ENCODE data around the gene IER2.

IER2 gene

DNA sequence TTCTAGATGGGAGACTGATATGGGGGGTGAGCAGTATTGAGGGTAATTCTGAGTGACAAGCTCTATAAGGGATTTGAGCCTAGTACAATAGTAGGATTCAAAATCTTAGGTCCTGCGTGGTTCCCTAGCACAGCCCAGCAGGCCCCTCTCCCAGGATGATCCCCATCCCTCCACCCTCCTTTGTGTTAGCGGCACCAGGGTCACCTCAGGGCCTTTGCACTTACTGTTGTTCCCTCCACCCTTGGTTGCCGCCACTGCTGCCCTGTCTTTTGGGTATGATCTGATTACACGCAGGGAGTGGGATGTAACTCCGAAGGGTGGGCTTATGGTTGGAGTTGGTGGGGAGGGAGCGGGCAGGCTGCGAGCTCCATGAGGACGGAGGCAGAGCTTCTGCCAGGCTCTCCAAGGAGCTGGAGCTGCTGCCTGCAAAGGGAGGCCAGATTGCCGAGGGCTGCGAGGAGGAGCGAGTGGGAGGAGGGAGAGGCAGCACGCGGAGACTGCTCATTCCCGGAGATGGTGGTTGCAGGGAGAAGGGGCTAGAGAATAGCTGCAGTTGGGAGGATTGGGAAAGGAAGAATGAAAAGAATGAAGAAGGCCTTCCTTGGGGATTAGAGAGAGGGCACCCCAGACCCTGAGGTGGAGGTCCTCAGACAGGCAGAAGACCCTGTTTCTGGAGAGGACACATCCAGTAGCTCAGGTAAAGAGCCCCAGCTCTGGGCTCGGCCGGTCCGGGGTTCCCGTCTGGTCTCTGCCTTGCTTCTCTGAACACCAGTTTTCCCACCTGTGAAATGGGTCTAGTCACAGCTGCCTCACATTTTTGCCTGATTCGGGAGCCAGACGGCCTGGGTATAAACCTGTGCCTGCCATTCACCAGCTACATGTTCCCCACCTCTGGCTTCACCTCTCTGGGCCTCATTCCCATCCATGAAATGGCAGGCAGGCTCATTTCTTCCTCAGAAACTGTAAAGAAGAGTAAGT lies 26.9 kb upstream of the IER2 start:
- peaks cover 10% of the 10 kb centered on the region for H3K4me1 ChIP-seq (ENCODE audit: insufficient read depth, low read length)
- peaks cover 19% of the 10 kb centered on the region for H3K36me3 ChIP-seq (ENCODE audit: insufficient read depth, low read length)

DNA sequence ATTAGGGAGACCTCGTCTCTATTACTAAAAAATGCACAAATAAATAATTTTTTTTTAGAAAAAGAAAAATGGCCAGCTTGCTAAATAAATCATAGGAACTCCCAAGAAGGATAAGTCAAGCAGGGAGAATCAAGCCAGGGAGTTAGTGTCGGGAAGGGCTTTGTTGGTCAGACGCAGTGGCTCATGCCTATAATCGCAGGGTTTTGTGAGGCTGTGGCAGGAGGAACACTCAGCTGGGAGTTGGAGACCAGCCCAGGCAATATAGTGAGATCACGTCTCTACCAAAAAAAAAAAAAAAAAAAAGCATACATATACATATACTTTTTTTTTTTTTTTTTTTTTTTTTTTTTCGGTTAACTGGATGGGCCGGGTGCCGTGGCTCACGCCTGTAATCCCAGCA lies 23.2 kb upstream of the IER2 start:
- H2AFZ ChIP-seq (ENCODE audit: low read depth, low read length): no peak overlapping the region
- H3K4me1 ChIP-seq (ENCODE audit: insufficient read depth, low read length): no peaks in the 10 kb centered on the region
- no peaks in the 10 kb centered on the region for H3K9me3 ChIP-seq (ENCODE audit: low read length)
- peaks cover 9% of the 10 kb centered on the region for H3K36me3 ChIP-seq (ENCODE audit: insufficient read depth, low read length)
- H3K27me3 ChIP-seq (ENCODE audit: insufficient read depth, low read length): no peaks in the 10 kb centered on the region
- H3K4me3 ChIP-seq (ENCODE audit: low read length): no peak overlapping the region

More for the DNA sequence above, 26.9 kb upstream of the IER2 start:
- no peak overlapping the region for H2AFZ ChIP-seq (ENCODE audit: low read depth, low read length)
- H3K4me3 ChIP-seq (ENCODE audit: low read length): no peak overlapping the region
- H3K9me3 ChIP-seq (ENCODE audit: low read length): no peaks in the 10 kb centered on the region
- H3K27me3 ChIP-seq (ENCODE audit: insufficient read depth, low read length): no peaks in the 10 kb centered on the region

DNA sequence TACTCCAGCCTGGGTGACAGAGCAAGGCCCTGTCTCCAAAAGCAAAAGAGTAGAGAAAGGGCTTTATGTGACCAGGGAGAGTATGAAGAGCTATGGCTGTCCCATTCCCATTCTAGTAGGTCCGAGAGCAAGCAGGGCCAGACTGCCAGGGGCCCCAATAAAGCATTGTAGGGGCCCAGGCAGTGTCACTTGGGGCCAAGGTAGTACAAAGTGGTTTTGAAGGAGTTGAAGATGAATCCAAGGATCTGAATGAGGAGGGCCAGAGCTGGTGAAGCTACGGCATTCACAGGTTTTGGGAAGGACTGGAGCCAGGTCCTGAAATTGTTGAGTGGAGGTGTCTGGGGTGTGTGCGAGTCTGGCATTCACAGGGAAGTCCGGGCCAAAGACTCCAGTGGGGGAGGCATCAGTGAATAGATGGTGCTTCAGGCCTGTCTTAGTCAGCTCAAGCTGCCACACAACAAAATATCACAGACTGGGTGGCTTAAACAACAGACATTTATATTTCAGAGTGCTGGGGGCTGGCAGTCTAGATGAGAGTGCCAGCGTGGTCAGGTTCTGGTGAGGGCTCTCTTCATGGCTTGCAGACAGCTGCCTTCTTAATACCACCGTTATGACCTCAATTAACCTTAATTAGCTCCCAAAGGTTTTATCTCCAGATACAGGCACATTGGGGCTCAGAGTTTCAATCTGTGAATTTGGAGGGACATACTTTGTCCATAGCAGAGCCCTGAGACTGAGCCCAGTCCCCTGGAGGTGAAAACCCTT lies 22.2 kb upstream of the IER2 start:
- Histone ChIP-seq H3K4me1 (ENCODE audit: insufficient read depth, low read length) (no peaks in the 10 kb centered on the region), H3K9me3 (ENCODE audit: low read length) (no peaks in the 10 kb centered on the region), H2AFZ (ENCODE audit: low read depth, low read length) (no peak overlapping the region), H3K27me3 (ENCODE audit: insufficient read depth, low read length) (no peaks in the 10 kb centered on the region), H3K36me3 (ENCODE audit: insufficient read depth, low read length) (peaks cover 8% of the 10 kb centered on the region), H3K4me3 (ENCODE audit: low read length) (no peak overlapping the region)

DNA sequence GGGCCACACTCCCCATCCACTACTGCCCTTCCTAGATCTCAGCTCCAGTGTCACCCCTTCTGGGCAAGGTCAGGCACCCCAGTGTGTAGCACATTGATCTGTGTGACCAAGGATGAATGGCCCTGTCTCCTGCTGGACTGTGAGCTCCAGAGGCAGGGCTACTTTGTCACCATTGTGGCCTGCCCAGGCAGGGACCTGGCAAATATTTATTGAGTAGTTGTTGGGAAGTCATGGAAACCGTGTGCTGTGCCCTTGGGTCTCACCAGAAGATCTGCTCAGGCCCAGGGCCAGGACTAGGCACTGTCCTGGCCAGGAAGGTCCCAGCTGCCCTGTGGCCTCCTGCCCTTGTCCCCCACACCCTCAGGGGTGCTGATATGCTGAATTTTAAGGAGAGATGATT lies 21.6 kb upstream of the IER2 start:
- Histone ChIP-seq H3K4me1 (ENCODE audit: insufficient read depth, low read length) (no peaks in the 10 kb centered on the region), H3K36me3 (ENCODE audit: insufficient read depth, low read length) (peaks cover 7% of the 10 kb centered on the region), H2AFZ (ENCODE audit: low read depth, low read length) (no peak overlapping the region), H3K9me3 (ENCODE audit: low read length) (no peaks in the 10 kb centered on the region), H3K4me3 (ENCODE audit: low read length) (no peak overlapping the region), H3K27me3 (ENCODE audit: insufficient read depth, low read length) (no peaks in the 10 kb centered on the region)

DNA sequence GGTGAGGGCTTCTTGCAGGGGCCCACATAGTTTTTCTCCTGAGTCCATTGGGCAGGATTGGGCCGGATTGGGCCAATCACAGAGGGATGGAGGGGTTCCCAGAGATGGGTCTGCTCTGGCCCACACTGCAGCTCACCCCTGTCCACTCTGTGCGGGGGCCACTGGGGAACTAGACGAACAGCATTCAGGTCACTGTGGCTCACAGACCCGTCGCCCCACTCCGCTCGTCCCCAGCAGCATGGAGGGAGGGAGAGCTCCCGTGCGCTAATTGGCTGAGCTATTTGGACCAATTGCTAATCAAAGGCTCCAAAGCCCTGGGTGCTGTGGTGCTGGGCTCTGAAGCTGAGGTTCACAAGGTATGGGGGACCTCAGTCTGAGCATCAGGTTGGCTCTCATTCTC lies 20.8 kb upstream of the IER2 start:
- Histone ChIP-seq H3K9me3 (ENCODE audit: low read length) (no peaks in the 10 kb centered on the region), H3K27me3 (ENCODE audit: insufficient read depth, low read length) (no peaks in the 10 kb centered on the region), H3K4me1 (ENCODE audit: insufficient read depth, low read length) (no peaks in the 10 kb centered on the region), H3K36me3 (ENCODE audit: insufficient read depth, low read length) (peaks cover 4% of the 10 kb centered on the region), H2AFZ (ENCODE audit: low read depth, low read length) (no peak overlapping the region), H3K4me3 (ENCODE audit: low read length) (no peak overlapping the region)

DNA sequence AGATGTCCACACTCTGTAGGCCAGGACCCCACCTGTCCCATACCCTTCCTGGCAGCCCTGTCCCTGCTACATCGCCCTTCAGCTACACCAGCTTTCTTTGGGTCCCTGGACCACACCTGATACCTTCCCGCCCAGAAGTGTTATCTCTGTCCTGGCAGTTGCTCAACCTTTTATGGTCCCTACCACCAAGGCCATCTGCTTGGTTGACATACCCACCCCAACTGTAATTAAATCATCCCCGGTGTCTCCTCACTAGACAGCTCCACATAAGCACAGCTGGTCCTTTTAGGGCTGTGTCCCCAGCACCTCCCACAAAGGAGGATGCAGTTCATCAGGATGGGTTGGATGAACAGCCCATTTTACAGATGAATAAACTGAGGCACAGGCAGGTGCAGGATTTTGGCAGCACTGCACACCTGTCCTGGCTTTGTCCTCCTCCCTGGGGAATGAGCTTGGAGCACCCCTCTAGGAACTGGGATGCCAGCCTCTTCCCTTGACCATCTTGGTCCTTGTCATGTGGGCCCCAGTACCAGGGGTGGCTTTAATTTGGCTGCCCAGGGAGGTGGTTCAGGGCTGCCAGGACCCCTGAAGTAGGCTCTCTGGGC lies 19.2 kb upstream of the IER2 start:
- Histone ChIP-seq H3K36me3 (ENCODE audit: insufficient read depth, low read length) (peaks cover 15% of the 10 kb centered on the region), H3K9me3 (ENCODE audit: low read length) (no peaks in the 10 kb centered on the region), H3K4me3 (ENCODE audit: low read length) (no peak overlapping the region), H3K27me3 (ENCODE audit: insufficient read depth, low read length) (no peaks in the 10 kb centered on the region), H3K4me1 (ENCODE audit: insufficient read depth, low read length) (no peaks in the 10 kb centered on the region), H2AFZ (ENCODE audit: low read depth, low read length) (no peak overlapping the region)

DNA sequence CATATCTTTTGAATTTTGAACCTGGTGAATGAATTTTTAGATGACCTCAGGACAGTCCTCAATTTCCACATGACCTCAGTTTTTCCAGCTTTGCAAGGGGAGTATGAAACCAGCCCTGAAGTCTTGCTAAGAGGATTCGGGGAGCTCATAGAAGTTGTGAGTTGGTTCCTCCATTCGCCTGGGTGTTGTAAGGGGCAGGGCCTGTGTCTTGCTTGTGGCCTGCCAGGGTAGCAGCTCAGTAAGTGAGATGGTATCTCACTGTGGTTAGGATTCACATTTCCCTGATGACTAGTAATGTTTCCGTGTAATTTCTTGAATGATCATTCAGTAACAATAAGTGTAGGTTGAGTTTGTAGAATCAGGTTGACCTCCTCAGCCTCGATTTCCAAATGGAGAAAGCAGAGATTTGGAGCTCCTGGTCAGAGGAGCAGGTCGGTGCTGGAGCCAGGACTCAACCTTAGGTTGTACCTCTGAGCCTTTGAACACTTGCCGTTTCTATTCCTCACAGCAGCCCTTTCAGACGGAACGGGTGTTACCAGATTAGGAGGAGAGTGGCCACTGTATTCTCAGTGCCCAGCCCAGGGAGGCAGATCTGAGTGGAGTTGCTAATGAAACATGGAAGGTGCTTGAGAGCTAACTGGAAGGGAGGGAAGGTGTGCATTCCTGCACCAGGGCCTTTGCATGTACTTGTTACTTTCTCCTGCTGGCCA lies 17.6 kb upstream of the IER2 start:
- H3K36me3 ChIP-seq (ENCODE audit: insufficient read depth, low read length): peaks cover 28% of the 10 kb centered on the region
- no peak overlapping the region for H3K4me3 ChIP-seq (ENCODE audit: low read length)
- H3K9me3 ChIP-seq (ENCODE audit: low read length): no peaks in the 10 kb centered on the region
- H2AFZ ChIP-seq (ENCODE audit: low read depth, low read length): no peak overlapping the region
- no peaks in the 10 kb centered on the region for H3K27me3 ChIP-seq (ENCODE audit: insufficient read depth, low read length)
- no peaks in the 10 kb centered on the region for H3K4me1 ChIP-seq (ENCODE audit: insufficient read depth, low read length)

DNA sequence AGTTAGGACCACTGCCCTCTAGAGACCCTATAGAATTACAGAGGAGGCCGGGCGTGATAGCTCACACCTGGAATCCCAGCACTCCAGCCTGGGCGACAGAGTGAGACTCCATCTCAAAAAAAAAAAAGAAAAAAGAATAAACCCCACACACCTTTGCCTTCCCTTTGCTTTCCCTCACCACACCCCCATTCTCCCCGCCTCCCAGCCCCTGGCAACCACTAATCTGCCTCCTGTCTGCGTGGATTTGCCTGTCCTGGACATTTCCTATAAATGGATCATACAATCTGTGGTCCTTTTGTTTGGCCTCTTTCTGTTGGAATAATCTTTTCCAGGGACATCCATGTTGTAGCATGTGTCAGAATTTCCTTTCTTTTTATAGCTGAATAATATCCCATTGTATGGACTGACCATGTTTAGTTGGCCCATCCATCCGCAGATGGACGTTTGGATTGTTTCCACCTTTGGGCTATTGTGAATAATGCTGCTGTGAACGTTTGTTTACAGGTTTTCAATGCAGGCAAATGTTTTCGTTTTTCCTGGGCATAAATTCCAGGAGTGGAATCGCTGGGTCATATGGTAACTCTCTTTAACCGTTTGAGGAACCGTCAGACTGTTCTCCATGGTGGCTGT lies 16.9 kb upstream of the IER2 start:
- H3K27me3 ChIP-seq (ENCODE audit: insufficient read depth, low read length): no peaks in the 10 kb centered on the region
- H2AFZ ChIP-seq (ENCODE audit: low read depth, low read length): no peak overlapping the region
- H3K4me3 ChIP-seq (ENCODE audit: low read length): no peak overlapping the region
- peaks cover 35% of the 10 kb centered on the region for H3K36me3 ChIP-seq (ENCODE audit: insufficient read depth, low read length)
- H3K9me3 ChIP-seq (ENCODE audit: low read length): no peaks in the 10 kb centered on the region
- no peaks in the 10 kb centered on the region for H3K4me1 ChIP-seq (ENCODE audit: insufficient read depth, low read length)

DNA sequence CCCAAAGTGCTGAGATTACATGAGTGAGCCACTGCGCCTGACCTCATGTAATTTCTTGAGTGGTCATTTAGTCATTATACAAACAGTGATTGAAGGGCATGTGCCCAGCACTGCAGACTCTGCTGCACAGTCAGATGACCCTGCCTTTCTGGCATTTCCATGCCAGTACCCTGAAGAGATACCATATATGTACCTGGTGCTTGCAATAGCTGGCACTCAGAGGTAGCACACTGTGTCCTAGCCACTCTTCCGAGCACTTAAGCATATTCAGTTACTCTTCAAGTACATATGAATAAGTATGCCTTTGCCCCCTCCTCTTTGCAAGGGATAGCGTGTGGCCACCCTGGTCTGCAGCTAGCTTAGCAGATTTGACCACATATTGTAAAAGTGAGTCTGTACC lies 15.6 kb upstream of the IER2 start:
- Histone ChIP-seq H3K36me3 (ENCODE audit: insufficient read depth, low read length) (peaks cover 42% of the 10 kb centered on the region), H3K27me3 (ENCODE audit: insufficient read depth, low read length) (no peaks in the 10 kb centered on the region), H3K9me3 (ENCODE audit: low read length) (no peaks in the 10 kb centered on the region), H3K4me3 (ENCODE audit: low read length) (no peak overlapping the region), H3K4me1 (ENCODE audit: insufficient read depth, low read length) (peaks cover 2% of the 10 kb centered on the region), H2AFZ (ENCODE audit: low read depth, low read length) (no peak overlapping the region)

DNA sequence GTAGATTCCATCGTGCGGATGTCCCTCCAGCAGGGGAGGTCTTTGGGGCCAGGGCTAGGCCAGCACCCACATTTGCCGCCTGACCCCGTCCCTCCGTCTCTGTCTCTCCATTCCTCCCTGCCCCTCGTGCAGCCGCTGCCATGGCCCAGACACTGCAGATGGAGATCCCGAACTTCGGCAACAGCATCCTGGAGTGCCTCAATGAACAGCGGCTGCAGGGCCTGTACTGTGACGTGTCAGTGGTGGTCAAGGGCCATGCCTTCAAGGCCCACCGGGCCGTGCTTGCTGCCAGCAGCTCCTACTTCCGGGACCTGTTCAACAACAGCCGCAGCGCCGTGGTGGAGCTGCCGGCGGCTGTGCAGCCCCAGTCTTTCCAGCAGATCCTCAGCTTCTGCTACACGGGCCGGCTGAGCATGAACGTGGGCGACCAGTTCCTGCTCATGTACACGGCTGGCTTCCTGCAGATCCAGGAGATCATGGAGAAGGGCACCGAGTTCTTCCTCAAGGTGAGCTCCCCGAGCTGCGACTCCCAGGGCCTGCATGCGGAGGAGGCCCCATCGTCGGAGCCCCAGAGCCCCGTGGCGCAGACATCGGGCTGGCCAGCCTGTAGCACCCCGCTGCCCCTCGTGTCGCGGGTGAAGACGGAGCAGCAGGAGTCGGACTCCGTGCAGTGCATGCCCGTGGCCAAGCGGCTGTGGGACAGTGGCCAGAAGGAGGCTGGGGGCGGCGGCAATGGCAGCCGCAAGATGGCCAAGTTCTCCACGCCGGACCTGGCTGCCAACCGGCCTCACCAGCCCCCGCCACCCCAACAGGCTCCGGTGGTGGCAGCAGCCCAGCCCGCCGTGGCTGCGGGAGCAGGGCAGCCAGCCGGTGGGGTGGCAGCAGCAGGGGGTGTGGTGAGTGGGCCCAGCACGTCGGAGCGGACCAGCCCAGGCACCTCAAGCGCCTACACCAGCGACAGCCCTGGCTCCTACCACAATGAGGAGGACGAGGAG lies 14.8 kb upstream of the IER2 start:
- H3K9me3 ChIP-seq (ENCODE audit: low read length): no peaks in the 10 kb centered on the region

DNA sequence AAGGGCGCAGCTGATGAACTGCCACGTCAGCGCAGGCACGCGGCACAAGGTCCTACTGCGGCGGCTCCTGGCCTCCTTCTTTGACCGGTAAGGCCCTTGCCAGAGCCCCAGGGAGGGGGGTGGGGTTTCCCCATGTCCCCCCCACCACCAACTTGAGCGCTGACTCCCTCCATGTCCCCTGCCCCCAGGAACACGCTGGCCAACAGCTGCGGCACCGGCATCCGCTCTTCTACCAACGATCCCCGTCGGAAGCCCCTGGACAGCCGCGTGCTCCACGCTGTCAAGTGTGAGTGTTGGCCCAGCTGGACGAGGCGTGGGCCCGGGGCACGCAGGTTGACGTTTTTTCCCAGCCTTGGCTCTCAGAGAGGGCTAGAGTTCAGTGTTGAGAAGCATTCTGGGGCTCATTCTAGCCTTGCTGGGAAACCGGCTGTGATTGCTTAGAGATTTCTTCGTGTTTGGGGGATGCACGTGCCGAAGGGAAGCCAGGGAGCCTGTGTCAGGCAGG lies 12.9 kb upstream of the IER2 start:
- peaks cover 2% of the 10 kb centered on the region for H3K4me1 ChIP-seq (ENCODE audit: insufficient read depth, low read length)
- no peaks in the 10 kb centered on the region for H3K9me3 ChIP-seq (ENCODE audit: low read length)
- H3K4me3 ChIP-seq (ENCODE audit: low read length): no peak overlapping the region
- H2AFZ ChIP-seq (ENCODE audit: low read depth, low read length): no peak overlapping the region
- H3K36me3 ChIP-seq (ENCODE audit: insufficient read depth, low read length): peaks cover 42% of the 10 kb centered on the region
- no peaks in the 10 kb centered on the region for H3K27me3 ChIP-seq (ENCODE audit: insufficient read depth, low read length)

More for the DNA sequence above, 14.8 kb upstream of the IER2 start:
- Histone ChIP-seq H2AFZ (ENCODE audit: low read depth, low read length) (no peak overlapping the region), H3K4me3 (ENCODE audit: low read length) (no peak overlapping the region), H3K27me3 (ENCODE audit: insufficient read depth, low read length) (no peaks in the 10 kb centered on the region), H3K4me1 (ENCODE audit: insufficient read depth, low read length) (peaks cover 2% of the 10 kb centered on the region), H3K36me3 (ENCODE audit: insufficient read depth, low read length) (peaks cover 42% of the 10 kb centered on the region)

Data from neuron (in vitro differentiated cells).